Thyroid gland (tissue), 4 donors: ENCODE data around the gene BICD2.

Source experiments
- CTCF ChIP-seq, 6 experiments: fragments of 200-600 bp in 3 of 6; fragments of 450-650 bp in 3 of 6; sonication (generic) in 3 of 6; IDR thresholded peaks; one replicate each; pipeline ENCODE4 v1.5.1; 2016 to 2019; ENCODE audit warnings: antibody characterized with exemption in 6 of 6, mild to moderate bottlenecking in 2 of 6, inconsistent platforms in 1 of 6, moderate library complexity in 1 of 6
- POLR2A ChIP-seq, 2 donors: fragments of 450-650 bp; IDR thresholded peaks; one replicate each; pipeline ENCODE4 v1.6.1; 2017; ENCODE audit warnings: antibody characterized with exemption in 2 of 2, mild to moderate bottlenecking in 2 of 2, moderate library complexity in 1 of 2

GRCh38 chr9:92668746-92669526 is 95.7 kb downstream of the BICD2 start:
- TF ChIP-seq POLR2A (IDR thresholded peaks at IDR 0.05) (no peak), CTCF (IDR thresholded peaks at IDR 0.05) (no peak)
